K562 (cell line): ENCODE measurements around the gene FLT1. TPM values are rescaled to one million over a fixed set of nuclear protein-coding genes. Genes with fewer than 3 reads are reported as not detected.
A peak's percentile ranks its signal among the peaks of the same experiment; 100 is the strongest.

ENCODE experiments used
- BCLAF1 ChIP-seq, 2 experiments: fragments of 450-650 bp in 1 of 2; IDR thresholded peaks; 2 replicates each; pipeline ENCODE4 v1.6.1; 2011 to 2017; ENCODE audit warnings: low read depth in 2 of 2, antibody characterized with exemption in 1 of 2, borderline replicate concordance in 1 of 2, low read length in 1 of 2, mild to moderate bottlenecking in 1 of 2, mixed read lengths in 1 of 2; ENCODE audit not compliant: control insufficient read depth in 1 of 2
- FOXK1 ChIP-seq: sonication (generic); formaldehyde crosslinking; IDR thresholded peaks from 2 replicates; pipeline ENCODE4 v1.8.0; 2022; ENCODE audit warnings: missing genetic modification reagents, mild to moderate bottlenecking, borderline replicate concordance
- ILK ChIP-seq: fragments of 450-650 bp; IDR thresholded peaks from 2 replicates; pipeline ENCODE4 v1.6.1; 2016; ENCODE audit warnings: missing genetic modification characterization, low read depth, mild to moderate bottlenecking, missing compliant biosample characterization, moderate library complexity, borderline replicate concordance
- OTX1 ChIP-seq: fragments of 450-650 bp; formaldehyde crosslinking; IDR thresholded peaks from 2 replicates; pipeline ENCODE4 v1.4.0; 2022; ENCODE audit warnings: mild to moderate bottlenecking
- PTTG1 ChIP-seq: fragments of 450-650 bp; IDR thresholded peaks from 2 replicates; pipeline ENCODE4 v1.6.1; 2016; ENCODE audit warnings: low read depth, mild to moderate bottlenecking, missing genetic modification characterization, missing compliant biosample characterization
- RUNX1 ChIP-seq: sonication (generic); IDR thresholded peaks from 2 replicates; pipeline ENCODE4 v1.6.1; 2016; ENCODE audit warnings: antibody characterized with exemption, low read depth
- SAP30 ChIP-seq: fragments of 200-600 bp; sonication (generic); IDR thresholded peaks from 2 replicates; pipeline ENCODE4 v1.6.1; 2012; ENCODE audit warnings: borderline replicate concordance, low read depth, mild to moderate bottlenecking, moderate library complexity, low read length, control low read depth, inconsistent platforms; ENCODE audit not compliant: insufficient read depth, poor library complexity, severe bottlenecking
- TBP ChIP-seq: optimal IDR thresholded peaks from 2 replicates; pipeline ENCODE3; 2011; ENCODE audit warnings: low read depth, low read length, improper control_type of control experiment
- ZBTB5 ChIP-seq: fragments of 450-650 bp; IDR thresholded peaks from 2 replicates; pipeline ENCODE4 v1.6.1; 2017; ENCODE audit warnings: antibody characterized with exemption
- ZEB2 ChIP-seq: fragments of 450-650 bp; IDR thresholded peaks from 2 replicates; pipeline ENCODE4 v1.6.1; 2016
- ZHX1 ChIP-seq: fragments of 150-350 bp; conservative IDR thresholded peaks from 2 replicates; pipeline ENCODE4 v1.6.1; 2014; ENCODE audit warnings: low read length
- ZNF133 ChIP-seq: fragments of 250-450 bp; sonication (Bioruptor Pico); IDR thresholded peaks from 2 replicates; pipeline ENCODE4 v1.4.0; 2020; ENCODE audit warnings: mild to moderate bottlenecking
- ZNF449 ChIP-seq: fragments of 250-450 bp; sonication (Bioruptor Pico); IDR thresholded peaks from 2 replicates; pipeline ENCODE4 v1.8.0; 2022; ENCODE audit warnings: moderate library complexity, mild to moderate bottlenecking, inconsistent platforms
- ZNF589 ChIP-seq: fragments of 200-800 bp; sonication (Bioruptor generic); IDR thresholded peaks from 2 replicates; pipeline ENCODE4 v1.6.1; 2016; ENCODE audit warnings: low read depth, missing genetic modification characterization, missing compliant biosample characterization
- ZNF707 ChIP-seq: fragments of 250-450 bp; sonication (Bioruptor Pico); conservative IDR thresholded peaks from 2 replicates; pipeline ENCODE4 v1.8.0; 2022; ENCODE audit warnings: inconsistent platforms, mild to moderate bottlenecking, moderate library complexity
- ZNF764 ChIP-seq: fragments of 250-450 bp; sonication (Bioruptor Pico); IDR thresholded peaks from 2 replicates; pipeline ENCODE4 v1.4.0; 2020; ENCODE audit warnings: low read depth, mild to moderate bottlenecking, moderate library complexity
- polyA plus RNA-seq, 8 experiments: library from polyadenylated mRNA; depleted of rRNA in 4 of 8; stranded (reverse) in 5 of 8; unstranded in 3 of 8; fragments of >200 nt; fragmentation: Nextera tagmentation in 2 of 8; fragmentation: Illumina TruSeq in 1 of 8; extraction: Ambion mirVana in 2 of 8; extraction: Trizol in 1 of 8; gene quantifications; 2 replicates each; pipeline versions ENCODE4 v1.2.1 to v1.2.3, GENCODE V29; 2011 to 2014; ENCODE audit warnings: inconsistent platforms in 1 of 8, missing spikeins in 1 of 8
- total RNA-seq, 7 experiments: library from RNA; depleted of rRNA in 6 of 7; stranded (reverse); fragments of >200 nt in 6 of 7; fragmentation: Illumina TruSeq in 2 of 7; extraction: Trizol in 2 of 7; gene quantifications; 2 replicates each; pipeline versions ENCODE4 v1.2.1 to v1.2.3, GENCODE V29; 2011 to 2021; ENCODE audit warnings: low replicate concordance in 1 of 7

The FLT1 gene
- total and polyA plus RNA-seq, 9 of the 15 experiments (the other 6 are each of a cell fraction or from before 2014, with no cell fraction given), result 0.01 to 2.0 (median 0.22) TPM

- no peak for TF ChIP-seq PTTG1 (tag)
- TF ChIP-seq ILK (tag), result no peak
- no peak for TF ChIP-seq ZNF133
- TF ChIP-seq TBP, result no peak
- TF ChIP-seq OTX1 (CRISPR knock-in tag), result no peak
- TF ChIP-seq BCLAF1 (IDR thresholded peaks at IDR 0.05; ENCODE audit: borderline replicate concordance in 1 of 2, control insufficient read depth in 1 of 2, low read depth in 2 of 2, low read length in 1 of 2), result no peak
- no peak for TF ChIP-seq ZHX1
- TF ChIP-seq SAP30, result no peak
- no peak for TF ChIP-seq ZNF589 (CRISPR knock-in tag)
- TF ChIP-seq ZNF764 (CRISPR knock-in tag), result no peak
- no peak for TF ChIP-seq RUNX1
- no peak; the same call in 1 of the 2 replicates for TF ChIP-seq ZEB2
- no peak for TF ChIP-seq ZBTB5
- 0 out of 2 replicates have a peak, but pooled peaks have one; percentile 26 for TF ChIP-seq FOXK1 (CRISPR knock-in tag)
- no peak for TF ChIP-seq ZNF707 (CRISPR knock-in tag)
- TF ChIP-seq ZNF449 (CRISPR knock-in tag), result no peak
These were observed 37.6 kb upstream of the FLT1 start (continued) for GRCh38 chr13:28532388-28533124.
